CD4-positive, alpha-beta T cell (primary cell): ENCODE measurements around the gene FAM3A. TPM values are rescaled to one million over a fixed set of nuclear protein-coding genes. Genes with fewer than 3 reads are reported as not detected.
A peak's percentile ranks its signal among the peaks of the same experiment; 100 is the strongest.

Source experiments
- ATAC-seq: fragments of 200-7000 bp; cut with Tn5 transposase; one replicate; pipeline ENCODE4 v1.10.0; 2022; ENCODE audit warnings: mild to moderate bottlenecking; ENCODE audit not compliant: poor library complexity
- CTCF ChIA-PET: fragments of 350-600 bp; sonication (Branson Sonifier 250); formaldehyde crosslinking; loops from one replicate; lab custom pipeline; 2021; ENCODE audit warnings: antibody characterized with exemption, inconsistent platforms; lab: Charles Lee
- POLR2A ChIA-PET: fragments of 350-600 bp; sonication (Branson Sonifier 250); formaldehyde crosslinking; loops from one replicate; lab custom pipeline; 2021; ENCODE audit warnings: antibody characterized with exemption, inconsistent platforms; lab: Charles Lee
- DNase-seq, 14 experiments: peaks; one replicate each; pipeline ENCODE4 v3.0.0-alpha.2; 2013 to 2020; ENCODE audit warnings: mixed read lengths in 2 of 14
- H3K27ac ChIP-seq, 2 donors: one replicate each; pipeline versions ENCODE4 v1.5.1 to v1.7.0; 2013; ENCODE audit warnings: low read length in 2 of 2, low read depth in 1 of 2, mild to moderate bottlenecking in 1 of 2
- H3K27me3 ChIP-seq, 2 experiments: 1 replicate in 1 of 2; 2 replicates in 1 of 2; pipeline versions ENCODE4 v1.6.1 to v1.7.0; 2013; ENCODE audit warnings: low read length in 2 of 2, control low read depth in 1 of 2, mild to moderate bottlenecking in 1 of 2, moderate library complexity in 1 of 2; ENCODE audit not compliant: insufficient read depth in 2 of 2, control insufficient read depth in 1 of 2
- H3K36me3 ChIP-seq: one replicate; pipeline ENCODE4 v1.6.1; 2013; ENCODE audit warnings: low read length, control low read depth; ENCODE audit not compliant: insufficient read depth
- H3K4me1 ChIP-seq: one replicate; pipeline ENCODE4 v1.6.1; 2013; ENCODE audit warnings: low read length, control low read depth; ENCODE audit not compliant: insufficient read depth
- H3K4me3 ChIP-seq: one replicate; pipeline ENCODE4 v1.5.1; 2013; ENCODE audit warnings: mild to moderate bottlenecking, low read length, moderate library complexity
- H3K9me3 ChIP-seq, 2 experiments: 1 replicate in 1 of 2; 2 replicates in 1 of 2; pipeline versions ENCODE4 v1.6.1 to v1.7.0; 2013; ENCODE audit warnings: low read length in 2 of 2, mild to moderate bottlenecking in 2 of 2, control low read depth in 1 of 2, moderate library complexity in 1 of 2; ENCODE audit not compliant: control insufficient read depth in 1 of 2, insufficient read depth in 1 of 2
- H3K27ac Mint-ChIP-seq: one replicate; pipeline ENCODE4 v1.8.0; 2020; ENCODE audit warnings: mixed read lengths
- H3K27me3 Mint-ChIP-seq: one replicate; pipeline ENCODE4 v1.8.0; 2021; ENCODE audit warnings: mixed read lengths
- H3K36me3 Mint-ChIP-seq: one replicate; pipeline ENCODE4 v1.8.0; 2021; ENCODE audit warnings: low read depth, mixed read lengths
- H3K4me1 Mint-ChIP-seq: one replicate; pipeline ENCODE4 v1.8.0; 2021; ENCODE audit warnings: low read depth, mixed read lengths
- H3K4me3 Mint-ChIP-seq: one replicate; pipeline ENCODE4 v1.8.0; 2020; ENCODE audit warnings: mild to moderate bottlenecking, mixed read lengths
- H3K9me3 Mint-ChIP-seq: one replicate; pipeline ENCODE4 v1.8.0; 2020; ENCODE audit warnings: mixed read lengths
- CTCF ChIP-seq: fragments of 200-600 bp; IDR thresholded peaks from one replicate; pipeline ENCODE4 v1.8.0; 2022; ENCODE audit warnings: antibody characterized with exemption, mild to moderate bottlenecking
- intact Hi-C, 2 experiments: fragments of 100-400 bp; cut with DNase I in 1 of 2; cut with micrococcal nuclease in 1 of 2; formaldehyde crosslinking; loops; one replicate each; pipeline versions ENCODE4 v1.15.1 to v1.9.0; 2023 to 2025; cut with DNase I, micrococcal nuclease
- total RNA-seq, 174 experiments: library from RNA in 2 of 174; stranded (reverse) in 2 of 174; gene quantifications; one replicate each; pipeline ENCODE4 v1.2.3 and lab custom pipeline; 2021 to 2026

Gene FAM3A
- total RNA-seq, 2 experiments from 2014 or later, result 36.1 to 38.2 TPM

GRCh38 chrX:154487518-154488290 is 28.3 kb downstream of the FAM3A start:
- Histone ChIP-seq H3K36me3 (peaks cover 16% of the 10 kb centered on the region), H3K9me3 (no peaks in the 10 kb centered on the region), H3K4me3 (no peak overlapping the region), H3K27ac (no peak overlapping the region), H3K4me1 (peaks cover 58% of the 10 kb centered on the region), H3K27me3 (no peaks in the 10 kb centered on the region)
- H3K4me1 Mint-ChIP-seq, result peaks cover 11% of the 10 kb centered on the region
- peaks cover 6% of the 10 kb centered on the region for H3K36me3 Mint-ChIP-seq
- ChIA-PET CTCF (no interaction called here), POLR2A (interaction anchor here (1.1 to 3.0 kb wide), 5 partner anchors 10 to 88 kb away, joined by 3 to 18 read pairs (median 3); partner anchors contain the start of gene FAM3A)
- no peaks in the 10 kb centered on the region for H3K27me3 Mint-ChIP-seq
- intact Hi-C loops, result loop anchor here (2.0 to 10.0 kb wide), 2 partner anchors 29 to 53 kb away; partner anchors contain the start of genes FAM3A (in 1 of the 2) and GDI1 (in 1 of the 2)
- H3K27ac Mint-ChIP-seq, result peak overlapping the region; percentile 83
- ATAC-seq, result no peak
- peak overlapping the region; percentile 88 for H3K4me3 Mint-ChIP-seq
- H3K9me3 Mint-ChIP-seq, result no peaks in the 10 kb centered on the region
- no peak for TF ChIP-seq CTCF
- DNase-seq, result no peak

GRCh38 chrX:154486396-154487207 is 29.4 kb downstream of the FAM3A start, which contains the start of gene UBL4A:
Gene UBL4A (minus strand): TSS chrX:154486615. CDS start chrX:154486584, 31 bp downstream.
- CTCF ChIA-PET, result no interaction called here
- ATAC-seq, result peak; percentile 18

More at GRCh38 chrX:154486396-154487207, 29.4 kb downstream of the FAM3A start, which contains the start of gene UBL4A:
- intact Hi-C loops, result loop anchor here in 1 of 2 experiments (10.0 kb wide), 1 partner anchor 52 kb away; the partner anchor contains the start of gene GDI1
- no peaks in the 10 kb centered on the region for H3K27me3 Mint-ChIP-seq
- no peaks in the 10 kb centered on the region for H3K27me3 ChIP-seq
- peak in 13 of 14 experiments; percentile 20 to 79 (median 53) for DNase-seq
- H3K4me3 ChIP-seq, result peak within 1 kb of the TSS; percentile 53
- POLR2A ChIA-PET, result interaction anchor here (0.8 to 3.0 kb wide), 11 partner anchors 8 to 89 kb away, joined by 3 to 18 read pairs (median 4); partner anchors contain the start of genes ATP6AP1, FAM3A, PLXNA3 and RPL10
- H3K4me3 Mint-ChIP-seq, result peak within 1 kb of the TSS; percentile 88
- no peaks in the 10 kb centered on the region for H3K9me3 ChIP-seq
- peaks cover 6% of the 10 kb centered on the region for H3K36me3 Mint-ChIP-seq
- TF ChIP-seq CTCF, result no peak
- peak within 1 kb of the TSS; percentile 34 to 67 for H3K27ac ChIP-seq
- H3K36me3 ChIP-seq, result peaks cover 16% of the 10 kb centered on the region
- H3K27ac Mint-ChIP-seq, result peak within 1 kb of the TSS; percentile 83
- peaks cover 14% of the 10 kb centered on the region for H3K4me1 Mint-ChIP-seq
- H3K4me1 ChIP-seq, result peaks cover 58% of the 10 kb centered on the region
- no peaks in the 10 kb centered on the region for H3K9me3 Mint-ChIP-seq
